Esophagus squamous epithelium (tissue), 4 donors: ENCODE results near the gene SDHAF2.

Experiments used
- POLR2A ChIP-seq, 4 donors: fragments of 450-650 bp; IDR thresholded peaks; one replicate each; pipeline ENCODE4 v1.6.1; 2017; ENCODE audit warnings: antibody characterized with exemption in 4 of 4, mild to moderate bottlenecking in 4 of 4, moderate library complexity in 3 of 4
- TF ChIP-seq, protein P1 (sequence below), 6 experiments: fragments of 450-650 bp in 4 of 6; fragments of 200-600 bp in 2 of 6; sonication (generic) in 2 of 6; IDR thresholded peaks; one replicate each; pipeline ENCODE4 v1.5.1; 2016 to 2019; ENCODE audit warnings: antibody characterized with exemption in 6 of 6, mild to moderate bottlenecking in 4 of 6, moderate library complexity in 4 of 6

- TF ChIP-seq, protein P1, sequence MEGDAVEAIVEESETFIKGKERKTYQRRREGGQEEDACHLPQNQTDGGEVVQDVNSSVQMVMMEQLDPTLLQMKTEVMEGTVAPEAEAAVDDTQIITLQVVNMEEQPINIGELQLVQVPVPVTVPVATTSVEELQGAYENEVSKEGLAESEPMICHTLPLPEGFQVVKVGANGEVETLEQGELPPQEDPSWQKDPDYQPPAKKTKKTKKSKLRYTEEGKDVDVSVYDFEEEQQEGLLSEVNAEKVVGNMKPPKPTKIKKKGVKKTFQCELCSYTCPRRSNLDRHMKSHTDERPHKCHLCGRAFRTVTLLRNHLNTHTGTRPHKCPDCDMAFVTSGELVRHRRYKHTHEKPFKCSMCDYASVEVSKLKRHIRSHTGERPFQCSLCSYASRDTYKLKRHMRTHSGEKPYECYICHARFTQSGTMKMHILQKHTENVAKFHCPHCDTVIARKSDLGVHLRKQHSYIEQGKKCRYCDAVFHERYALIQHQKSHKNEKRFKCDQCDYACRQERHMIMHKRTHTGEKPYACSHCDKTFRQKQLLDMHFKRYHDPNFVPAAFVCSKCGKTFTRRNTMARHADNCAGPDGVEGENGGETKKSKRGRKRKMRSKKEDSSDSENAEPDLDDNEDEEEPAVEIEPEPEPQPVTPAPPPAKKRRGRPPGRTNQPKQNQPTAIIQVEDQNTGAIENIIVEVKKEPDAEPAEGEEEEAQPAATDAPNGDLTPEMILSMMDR (IDR thresholded peaks at IDR 0.05) = no peak
- TF ChIP-seq POLR2A (IDR thresholded peaks at IDR 0.05) = no peak
Measured at GRCh38 chr11:61484541-61484940, 54.6 kb downstream of the SDHAF2 start.
